Skeletal muscle tissue (tissue), 4 donors: ENCODE data around the gene RTN4RL1. TPM values are rescaled to one million over a fixed set of nuclear protein-coding genes. Genes with fewer than 3 reads are reported as not detected.

Experiments
- H3K27ac ChIP-seq: one replicate; pipeline ENCODE4 v1.7.0; 2013; ENCODE audit warnings: mild to moderate bottlenecking, low read depth, low read length, inconsistent platforms
- H3K27me3 ChIP-seq, 3 donors: one replicate each; pipeline ENCODE4 v1.7.0; 2013; ENCODE audit warnings: low read length in 3 of 3; ENCODE audit not compliant: control insufficient read depth in 3 of 3, insufficient read depth in 3 of 3
- H3K36me3 ChIP-seq, 3 donors: one replicate each; pipeline ENCODE4 v1.7.0; 2013; ENCODE audit warnings: low read length in 3 of 3; ENCODE audit not compliant: control insufficient read depth in 3 of 3, insufficient read depth in 3 of 3
- H3K4me1 ChIP-seq, 3 donors: one replicate each; pipeline ENCODE4 v1.7.0; 2013; ENCODE audit warnings: low read length in 3 of 3, mild to moderate bottlenecking in 3 of 3; ENCODE audit not compliant: control insufficient read depth in 3 of 3, insufficient read depth in 3 of 3
- H3K4me3 ChIP-seq, 3 donors: one replicate each; pipeline ENCODE4 v1.7.0; 2013; ENCODE audit warnings: low read length in 3 of 3
- H3K9ac ChIP-seq, 3 donors: one replicate each; pipeline ENCODE4 v1.7.0; 2013; ENCODE audit warnings: low read length in 3 of 3, mild to moderate bottlenecking in 3 of 3, moderate library complexity in 2 of 3, low read depth in 1 of 3
- H3K9me3 ChIP-seq, 3 donors: one replicate each; pipeline ENCODE4 v1.7.0; 2013; ENCODE audit warnings: low read length in 3 of 3; ENCODE audit not compliant: control insufficient read depth in 3 of 3
- total RNA-seq: library from RNA; depleted of rRNA; stranded (reverse); fragments of >200 nt; gene quantifications from one replicate; pipeline ENCODE4 v1.2.3, GENCODE V29; 2014
- donor health status: Osteomylitis.

Gene RTN4RL1
- total RNA-seq, 1 donor from 2014 or later, result 1.0 TPM

- Histone ChIP-seq H3K4me1 (peaks cover 22 to 50% (median 34%) of the 10 kb centered on the region in 3 donors), H3K36me3 (no peaks in the 10 kb centered on the region), H3K9ac (peak overlapping the region in 2 of 3 donors; percentile 45 to 54), H3K9me3 (no peaks in the 10 kb centered on the region), H3K27me3 (no peaks in the 10 kb centered on the region), H3K4me3 (peak overlapping the region in 1 of 3 donors; percentile 52), H3K27ac (peak overlapping the region; percentile 89)
These were observed 27.0 kb downstream of the RTN4RL1 start for GRCh38 chr17:1997927-1998742.

- Histone ChIP-seq H3K36me3 (no peaks in the 10 kb centered on the region), H3K4me1 (peaks cover 15 to 50% (median 27%) of the 10 kb centered on the region in 3 donors), H3K27me3 (no peaks in the 10 kb centered on the region), H3K27ac (peak overlapping the region; percentile 89), H3K4me3 (no peak overlapping the region), H3K9me3 (no peaks in the 10 kb centered on the region), H3K9ac (peak overlapping the region in 1 of 3 donors; percentile 45)
These were observed 27.7 kb downstream of the RTN4RL1 start for GRCh38 chr17:1997289-1997926.

- peak overlapping the region; percentile 89 for H3K27ac ChIP-seq
- no peaks in the 10 kb centered on the region for H3K9me3 ChIP-seq
- H3K9ac ChIP-seq, result no peak overlapping the region
- no peak overlapping the region for H3K4me3 ChIP-seq
- H3K27me3 ChIP-seq, result no peaks in the 10 kb centered on the region
- H3K36me3 ChIP-seq, result no peaks in the 10 kb centered on the region
- H3K4me1 ChIP-seq, result peaks cover 17 to 53% (median 29%) of the 10 kb centered on the region in 3 donors
These were observed 28.3 kb downstream of the RTN4RL1 start for GRCh38 chr17:1996800-1997288.

- H3K4me3 ChIP-seq, result no peak overlapping the region
- peak overlapping the region; percentile 89 for H3K27ac ChIP-seq
- H3K27me3 ChIP-seq, result no peaks in the 10 kb centered on the region
- H3K9ac ChIP-seq, result no peak overlapping the region
- peaks cover 17 to 57% (median 32%) of the 10 kb centered on the region in 3 donors for H3K4me1 ChIP-seq
- no peaks in the 10 kb centered on the region for H3K36me3 ChIP-seq
- H3K9me3 ChIP-seq, result no peaks in the 10 kb centered on the region
These were observed 29.0 kb downstream of the RTN4RL1 start for GRCh38 chr17:1995907-1996799.

- no peaks in the 10 kb centered on the region for H3K36me3 ChIP-seq
These were observed 29.7 kb downstream of the RTN4RL1 start for GRCh38 chr17:1995321-1995892.

GRCh38 chr17:1994707-1995106 is 30.4 kb downstream of the RTN4RL1 start:
- no peaks in the 10 kb centered on the region for H3K27me3 ChIP-seq
- no peak overlapping the region for H3K9ac ChIP-seq
- no peak overlapping the region for H3K4me3 ChIP-seq
- H3K9me3 ChIP-seq, result no peaks in the 10 kb centered on the region
- peaks cover 11 to 43% (median 21%) of the 10 kb centered on the region in 3 donors for H3K4me1 ChIP-seq
- no peaks in the 10 kb centered on the region for H3K36me3 ChIP-seq
- peak overlapping the region; percentile 23 for H3K27ac ChIP-seq

More at GRCh38 chr17:1995321-1995892, 29.7 kb downstream of the RTN4RL1 start:
- Histone ChIP-seq H3K27me3 (no peaks in the 10 kb centered on the region), H3K4me3 (no peak overlapping the region), H3K4me1 (peaks cover 17 to 50% (median 28%) of the 10 kb centered on the region in 3 donors), H3K27ac (no peak overlapping the region), H3K9ac (no peak overlapping the region), H3K9me3 (no peaks in the 10 kb centered on the region)

- Histone ChIP-seq H3K4me1 (peaks cover 5 to 33% (median 10%) of the 10 kb centered on the region in 3 donors), H3K9me3 (no peaks in the 10 kb centered on the region), H3K9ac (peak overlapping the region in 1 of 3 donors; percentile 54), H3K27me3 (no peaks in the 10 kb centered on the region), H3K4me3 (peak overlapping the region in 1 of 3 donors; percentile 40), H3K27ac (peak overlapping the region; percentile 81), H3K36me3 (no peaks in the 10 kb centered on the region)
These were observed 32.6 kb downstream of the RTN4RL1 start for GRCh38 chr17:1992541-1992940.

- Histone ChIP-seq H3K4me1 (peaks cover 2 to 20% (median 12%) of the 10 kb centered on the region in 3 donors), H3K27ac (no peak overlapping the region), H3K27me3 (no peaks in the 10 kb centered on the region), H3K9ac (no peak overlapping the region), H3K9me3 (no peaks in the 10 kb centered on the region), H3K4me3 (no peak overlapping the region), H3K36me3 (no peaks in the 10 kb centered on the region)
These were observed 36.0 kb downstream of the RTN4RL1 start for GRCh38 chr17:1989135-1989534.

- H3K36me3 ChIP-seq, result no peaks in the 10 kb centered on the region
- H3K4me3 ChIP-seq, result no peak overlapping the region
- H3K27ac ChIP-seq, result no peak overlapping the region
- H3K4me1 ChIP-seq, result peaks cover 0 to 12% (median 10%) of the 10 kb centered on the region in 3 donors
- no peaks in the 10 kb centered on the region for H3K27me3 ChIP-seq
- no peaks in the 10 kb centered on the region for H3K9me3 ChIP-seq
- peak overlapping the region in 1 of 3 donors; percentile 22 for H3K9ac ChIP-seq
These were observed 38.2 kb downstream of the RTN4RL1 start for GRCh38 chr17:1986783-1987451.
